DND-41 (cell line): ENCODE data around the gene PC.

Source experiments
- ATAC-seq: fragments of 200-7000 bp; cut with Tn5 transposase; 3 replicates; pipeline ENCODE4 v1.9.1; 2021; ENCODE audit warnings: low read depth; ENCODE audit not compliant: insufficient read depth
- DNase-seq: peaks from one replicate; pipeline ENCODE4 v3.0.0-alpha.2; 2020
- H2AFZ ChIP-seq: 2 replicates; pipeline ENCODE4 v1.6.0; 2012; ENCODE audit warnings: low read depth, low read length
- H3K27ac ChIP-seq: 2 replicates; pipeline ENCODE4 v1.5.1; 2012; ENCODE audit warnings: low read length, inconsistent platforms
- H3K27me3 ChIP-seq: fragments of 200-600 bp; sonication (generic); 2 replicates; pipeline ENCODE4 v1.6.0; 2012; ENCODE audit warnings: low read length, mild to moderate bottlenecking, inconsistent platforms; ENCODE audit not compliant: insufficient read depth, poor library complexity
- H3K36me3 ChIP-seq: 2 replicates; pipeline ENCODE4 v1.5.1; 2012; ENCODE audit warnings: low read length, inconsistent platforms; ENCODE audit not compliant: insufficient read depth
- H3K4me1 ChIP-seq: 2 replicates; pipeline ENCODE4 v1.5.1; 2012; ENCODE audit warnings: mild to moderate bottlenecking, low read length; ENCODE audit not compliant: insufficient read depth
- H3K4me2 ChIP-seq: 2 replicates; pipeline ENCODE4 v1.6.0; 2012; ENCODE audit warnings: mild to moderate bottlenecking, moderate library complexity, low read length, inconsistent platforms; ENCODE audit not compliant: insufficient read depth
- H3K4me3 ChIP-seq, 2 experiments: fragments of 200-600 bp in 1 of 2; shearing (Covaris generic) in 1 of 2; 2 replicates each; pipeline ENCODE4 v1.5.1; 2012 to 2016; ENCODE audit warnings: inconsistent platforms in 2 of 2, low read length in 2 of 2, mild to moderate bottlenecking in 2 of 2, low read depth in 1 of 2, moderate library complexity in 1 of 2
- H3K79me2 ChIP-seq: 2 replicates; pipeline ENCODE4 v1.6.0; 2012; ENCODE audit warnings: low read length, inconsistent platforms; ENCODE audit not compliant: insufficient read depth
- H3K9ac ChIP-seq: 2 replicates; pipeline ENCODE4 v1.6.0; 2012; ENCODE audit warnings: low read depth, mild to moderate bottlenecking, inconsistent platforms, low read length, moderate library complexity
- H3K9me3 ChIP-seq: 2 replicates; pipeline ENCODE4 v1.5.1; 2012; ENCODE audit warnings: low read length, moderate library complexity, mild to moderate bottlenecking, inconsistent platforms; ENCODE audit not compliant: insufficient read depth, severe bottlenecking
- H4K20me1 ChIP-seq: 2 replicates; pipeline ENCODE4 v1.6.0; 2012; ENCODE audit warnings: low read length; ENCODE audit not compliant: insufficient read depth
- CTCF ChIP-seq: IDR thresholded peaks from 2 replicates; pipeline ENCODE4 v1.5.1; 2012; ENCODE audit warnings: borderline replicate concordance, low read length, moderate library complexity, mild to moderate bottlenecking; ENCODE audit not compliant: poor library complexity, severe bottlenecking; ENCODE audit errors: extremely low read depth
- EZH2 ChIP-seq: IDR thresholded peaks from 3 replicates; pipeline ENCODE4 v1.6.1; 2012; ENCODE audit warnings: borderline replicate concordance, low read depth, mild to moderate bottlenecking, moderate library complexity, low read length, inconsistent platforms; ENCODE audit not compliant: severe bottlenecking

The PC gene

GRCh38 chr11:66934950-66935779, 23.0 kb downstream of the PC start:
- Histone ChIP-seq H3K4me1 (no peaks in the 10 kb centered on the region), H3K4me3 (no peak overlapping the region), H2AFZ (no peak overlapping the region), H3K27me3 (no peaks in the 10 kb centered on the region), H3K27ac (no peak overlapping the region), H3K79me2 (no peaks in the 10 kb centered on the region), H3K9ac (no peak overlapping the region), H3K36me3 (no peaks in the 10 kb centered on the region), H4K20me1 (no peaks in the 10 kb centered on the region), H3K9me3 (no peaks in the 10 kb centered on the region), H3K4me2 (no peak overlapping the region)
- TF ChIP-seq CTCF (no peak), EZH2 (no peak)
- ATAC-seq (no peak), DNase-seq (no peak)

GRCh38 chr11:66933531-66933930, 24.7 kb downstream of the PC start:
- H3K27ac ChIP-seq, result no peak overlapping the region

GRCh38 chr11:66932543-66932942, 25.6 kb downstream of the PC start:
- H3K36me3 ChIP-seq, result no peaks in the 10 kb centered on the region
- H4K20me1 ChIP-seq, result no peaks in the 10 kb centered on the region
- no peak for DNase-seq
- TF ChIP-seq EZH2 (no peak), CTCF (no peak)
- ATAC-seq, result no peak
- no peaks in the 10 kb centered on the region for H3K27me3 ChIP-seq
- no peak overlapping the region for H3K4me3 ChIP-seq
- no peak overlapping the region for H3K27ac ChIP-seq
- no peaks in the 10 kb centered on the region for H3K79me2 ChIP-seq
- H2AFZ ChIP-seq, result no peak overlapping the region
- H3K4me2 ChIP-seq, result no peak overlapping the region
- no peaks in the 10 kb centered on the region for H3K9me3 ChIP-seq
- no peaks in the 10 kb centered on the region for H3K4me1 ChIP-seq
- no peak overlapping the region for H3K9ac ChIP-seq

More at GRCh38 chr11:66933531-66933930, 24.7 kb downstream of the PC start:
- Histone ChIP-seq H2AFZ (no peak overlapping the region), H3K9me3 (no peaks in the 10 kb centered on the region), H4K20me1 (no peaks in the 10 kb centered on the region), H3K36me3 (no peaks in the 10 kb centered on the region), H3K27me3 (no peaks in the 10 kb centered on the region), H3K4me3 (no peak overlapping the region), H3K4me2 (no peak overlapping the region), H3K4me1 (no peaks in the 10 kb centered on the region), H3K79me2 (no peaks in the 10 kb centered on the region), H3K9ac (no peak overlapping the region)
- ATAC-seq, result no peak
- TF ChIP-seq EZH2, result no peak
- no peak for TF ChIP-seq CTCF
- no peak for DNase-seq

- no peaks in the 10 kb centered on the region for H4K20me1 ChIP-seq
- H3K9me3 ChIP-seq, result peaks cover 2% of the 10 kb centered on the region
- no peak overlapping the region for H3K27ac ChIP-seq
- H3K79me2 ChIP-seq, result no peaks in the 10 kb centered on the region
- no peaks in the 10 kb centered on the region for H3K36me3 ChIP-seq
- H3K27me3 ChIP-seq, result no peaks in the 10 kb centered on the region
- ATAC-seq (no peak), DNase-seq (no peak)
- H3K9ac ChIP-seq, result no peak overlapping the region
- H3K4me1 ChIP-seq, result no peaks in the 10 kb centered on the region
- no peak for TF ChIP-seq EZH2
- TF ChIP-seq CTCF, result no peak
- no peak overlapping the region for H3K4me3 ChIP-seq
- H2AFZ ChIP-seq, result no peak overlapping the region
- no peak overlapping the region for H3K4me2 ChIP-seq
Observed at GRCh38 chr11:66929753-66930152, 28.4 kb downstream of the PC start.
